Measurements from ENCODE around the gene ATG10.

- TF ChIP-seq POLR2AphosphoS5 (IDR thresholded peaks at IDR 0.05), result no peak
- TF ChIP-seq CTCF (IDR thresholded peaks at IDR 0.05), result no peak
- no peak for TF ChIP-seq POLR2A (IDR thresholded peaks at IDR 0.05)
Observed at GRCh38 chr5:81936750-81937149, 35.1 kb upstream of the ATG10 start.

Measured in transverse colon (tissue), 4 donors.